HepG2 (cell line): Measurements from ENCODE around the gene TMEM11. TPM values are rescaled to one million over a fixed set of nuclear protein-coding genes. Genes with fewer than 3 reads are reported as not detected.

ENCODE experiments used
- ATAC-seq: fragments of 200-7000 bp; cut with Tn5 transposase; 3 replicates; pipeline ENCODE4 v1.9.1; 2020; ENCODE audit warnings: mild to moderate bottlenecking, moderate library complexity
- BruUV-seq: library from RNA; stranded (reverse); fragments of 400-500 nt; replicated peaks from 2 replicates; lab custom pipeline; 2021; lab: Mats Ljungman, UMichigan
- CTCF ChIA-PET: fragments of 300-600 bp; formaldehyde crosslinking; extraction: SDS; loops from one replicate; lab custom pipeline; 2021; ENCODE audit warnings: low total read pairs, inconsistent platforms, low intra/inter-chr PET ratio; lab: Yijun Ruan, JAX
- POLR2A ChIA-PET: fragments of 350-600 bp; sonication (Branson Sonifier 250); formaldehyde crosslinking; loops from one replicate; lab custom pipeline; 2020; ENCODE audit warnings: antibody characterized with exemption, inconsistent platforms; lab: Yijun Ruan, JAX
- DNase-seq: peaks from one replicate; pipeline ENCODE4 v3.0.0-alpha.2; 2015; ENCODE audit warnings: low spot score
- FAIRE-seq: peaks from 3 replicates; lab custom pipeline; 2011; peaks lifted over from hg19 to GRCh38; lab: Jason Lieb, UNC
- H2AFZ ChIP-seq: one replicate; pipeline ENCODE4 v1.6.1; 2011; ENCODE audit warnings: low read length, inconsistent platforms
- H3K27ac ChIP-seq: fragments of 300-600 bp; 3 replicates; pipeline ENCODE4 v1.8.0; 2011; ENCODE audit warnings: mixed run types, mild to moderate bottlenecking, mixed read lengths, low read length, inconsistent platforms; ENCODE audit not compliant: insufficient read depth; ENCODE audit errors: extremely low read length
- H3K27me3 ChIP-seq, 2 experiments: fragments of 200-600 bp in 1 of 2; 2 replicates in 1 of 2; 3 replicates in 1 of 2; pipeline versions ENCODE4 v1.6.0 to v1.8.0; 2011; ENCODE audit warnings: low read length in 2 of 2, mild to moderate bottlenecking in 2 of 2, moderate library complexity in 2 of 2, inconsistent platforms in 1 of 2; ENCODE audit not compliant: insufficient read depth in 2 of 2, control insufficient read depth in 1 of 2
- H3K36me3 ChIP-seq, 2 experiments: fragments of 200-600 bp in 1 of 2; replicated peaks in 1 of 2; 2 replicates in 1 of 2; 3 replicates in 1 of 2; pipeline versions ENCODE4 v1.5.1 to v1.8.0; 2011; ENCODE audit warnings: low read length in 2 of 2, inconsistent platforms in 1 of 2; ENCODE audit not compliant: insufficient read depth in 2 of 2, control insufficient read depth in 1 of 2
- H3K4me1 ChIP-seq: 2 replicates; pipeline ENCODE4 v1.5.1; 2012; ENCODE audit warnings: low read length, inconsistent platforms; ENCODE audit not compliant: insufficient read depth
- H3K4me2 ChIP-seq: 2 replicates; pipeline ENCODE4 v1.6.0; 2011; ENCODE audit warnings: low read depth, low read length, inconsistent platforms
- H3K4me3 ChIP-seq, 3 experiments: fragments of 200-600 bp in 1 of 3; sonication (generic), shearing (Covaris generic) in 1 of 3; replicated peaks in 1 of 3; 2 replicates each; pipeline ENCODE4 v1.5.1; 2011 to 2016; ENCODE audit warnings: low read length in 3 of 3, inconsistent platforms in 2 of 3, low read depth in 2 of 3, mild to moderate bottlenecking in 2 of 3, control low read depth in 1 of 3, mixed read lengths in 1 of 3; ENCODE audit not compliant: insufficient read depth in 1 of 3
- H3K79me2 ChIP-seq: one replicate; pipeline ENCODE4 v1.6.1; 2011; ENCODE audit warnings: low read length, inconsistent platforms; ENCODE audit not compliant: insufficient read depth
- H3K9ac ChIP-seq: 2 replicates; pipeline ENCODE4 v1.6.0; 2011; ENCODE audit warnings: mild to moderate bottlenecking, low read depth, low read length, inconsistent platforms; ENCODE audit not compliant: insufficient read depth
- H3K9me3 ChIP-seq: 2 replicates; pipeline ENCODE4 v1.5.1; 2012; ENCODE audit warnings: mild to moderate bottlenecking, low read length
- H4K20me1 ChIP-seq: 2 replicates; pipeline ENCODE4 v1.6.0; 2011; ENCODE audit warnings: inconsistent platforms, mild to moderate bottlenecking, low read length, moderate library complexity; ENCODE audit not compliant: insufficient read depth
- ASH2L ChIP-seq: fragments of 300-600, 200-600 bp; sonication (generic); IDR thresholded peaks from 2 replicates; pipeline ENCODE4 v1.7.0; 2017; ENCODE audit warnings: low read depth, mild to moderate bottlenecking, moderate library complexity, mixed read lengths, low read length; ENCODE audit not compliant: insufficient read length
- DPF2 ChIP-seq: sonication (generic); formaldehyde crosslinking; IDR thresholded peaks from 2 replicates; pipeline ENCODE4 v1.4.0; 2020; ENCODE audit warnings: mild to moderate bottlenecking, low read depth, missing genetic modification reagents, borderline replicate concordance
- EZH2 ChIP-seq: conservative IDR thresholded peaks from 2 replicates; pipeline ENCODE4 v1.6.1; 2012; ENCODE audit warnings: mild to moderate bottlenecking, low read depth, low read length, moderate library complexity
- HES4 ChIP-seq: sonication (generic); formaldehyde crosslinking; IDR thresholded peaks from 2 replicates; pipeline ENCODE4 v1.9.0; 2021; ENCODE audit warnings: mild to moderate bottlenecking, missing genetic modification reagents, borderline replicate concordance
- NCOA1 ChIP-seq: sonication (generic); formaldehyde crosslinking; IDR thresholded peaks from 2 replicates; pipeline ENCODE4 v1.9.0; 2021; ENCODE audit warnings: missing genetic modification reagents
- NCOA2 ChIP-seq: sonication (generic); formaldehyde crosslinking; IDR thresholded peaks from 2 replicates; pipeline ENCODE4 v1.8.0; 2022; ENCODE audit warnings: inconsistent platforms
- PHB2 ChIP-seq: fragments of 450-650 bp; IDR thresholded peaks from 2 replicates; pipeline ENCODE4 v1.6.1; 2018; ENCODE audit not compliant: partially characterized antibody
- POLR2A ChIP-seq, 2 experiments: IDR thresholded peaks; 2 replicates each; pipeline ENCODE4 v1.6.1; 2011; ENCODE audit warnings: low read depth in 2 of 2, low read length in 2 of 2, mild to moderate bottlenecking in 1 of 2, moderate library complexity in 1 of 2; ENCODE audit not compliant: insufficient read depth in 1 of 2
- TFE3 ChIP-seq: IDR thresholded peaks from 2 replicates; pipeline ENCODE4 v1.6.1; 2016
- ZNF839 ChIP-seq: sonication (generic); formaldehyde crosslinking; IDR thresholded peaks from 2 replicates; pipeline ENCODE4 v1.4.0; 2020; ENCODE audit warnings: missing genetic modification reagents, mild to moderate bottlenecking, borderline replicate concordance
- ZNF878 ChIP-seq: sonication (generic); formaldehyde crosslinking; IDR thresholded peaks from 2 replicates; pipeline ENCODE4 v1.8.1; 2023; ENCODE audit warnings: mild to moderate bottlenecking, missing genetic modification reagents, moderate library complexity
- WGBS: methylation state at CpG from one replicate; pipeline ENCODE4 v1.1.6; 2017; ENCODE audit warnings: low lambda C conversion rate; 5-methylcytosine and 5-hydroxymethylcytosine counted together
- in situ Hi-C: cut with HindIII; loops from 2 replicates; pipeline ENCODE4 v1.10.0; 2017; ENCODE audit warnings: low pct_unique_long_range_greater_than_20kb; ENCODE audit not compliant: extremely low pct_ligation_motif_present
- intact Hi-C: fragments of 100-400 bp; cut with micrococcal nuclease; formaldehyde crosslinking; loops from one replicate; pipeline ENCODE4 v1.10.0; 2022; ENCODE audit not compliant: unreplicated experiment
- polyA plus RNA-seq, 8 experiments: library from polyadenylated mRNA; depleted of rRNA in 3 of 8; stranded (reverse) in 7 of 8; unstranded in 1 of 8; fragments of >200 nt; fragmentation: Illumina TruSeq in 4 of 8; extraction: Trizol in 4 of 8; gene quantifications; 2 replicates each; pipeline versions ENCODE4 v1.2.1 to v1.2.3, GENCODE V29; 2011 to 2016; ENCODE audit warnings: low read depth in 4 of 8, missing spikeins in 1 of 8, mixed read lengths in 1 of 8; ENCODE audit not compliant: insufficient read depth in 1 of 8
- total RNA-seq, 5 experiments: library from RNA; depleted of rRNA; stranded (reverse); fragments of >200 nt; fragmentation: Illumina TruSeq; extraction: Trizol; gene quantifications; 2 replicates each; pipeline ENCODE4 v1.2.3, GENCODE V29; 2016; ENCODE audit warnings: low read depth in 1 of 5

TMEM11 gene
- total and polyA plus RNA-seq, 2 of the 13 experiments (the other 11 are each of a cell fraction or from before 2014, with no cell fraction given), result 18.7 to 35.0 TPM

GRCh38 chr17:21152731-21153130 lies 61.2 kb downstream of the TMEM11 start:
- Histone ChIP-seq H3K27me3 (no peaks in the 10 kb centered on the region), H3K27ac (no peak overlapping the region), H3K9ac (no peak overlapping the region), H3K4me3 (no peak overlapping the region), H3K4me1 (no peaks in the 10 kb centered on the region), H3K9me3 (no peaks in the 10 kb centered on the region), H3K79me2 (no peaks in the 10 kb centered on the region), H3K4me2 (no peak overlapping the region), H2AFZ (no peak overlapping the region), H4K20me1 (no peaks in the 10 kb centered on the region), H3K36me3 (no peaks in the 10 kb centered on the region)
- POLR2A ChIA-PET, result no interaction called here
- 95% methylated on average over 1 of the region's 1 CpG for WGBS
- ATAC-seq (no peak), FAIRE-seq (no peak), DNase-seq (no peak)
- no TSS peak for BruUV-seq
- TF ChIP-seq ASH2L, result no peak
- no peak for TF ChIP-seq EZH2
- no peak for TF ChIP-seq NCOA1
- no peak for TF ChIP-seq NCOA2
- TF ChIP-seq DPF2 (CRISPR knock-in tag), result no peak
- TF ChIP-seq POLR2A (IDR thresholded peaks at IDR 0.05; ENCODE audit: insufficient read depth in 1 of 2, low read depth in 2 of 2, low read length in 2 of 2), result no peak
- TF ChIP-seq ZNF878 (CRISPR knock-in tag), result no peak
- no peak for TF ChIP-seq ZNF839 (CRISPR knock-in tag)
- TF ChIP-seq HES4, result no peak
- TF ChIP-seq TFE3, result no peak
- TF ChIP-seq PHB2, result no peak
- in situ Hi-C loops (no loop called here), intact Hi-C loops (no loop called here)
- CTCF ChIA-PET, result no interaction called here
